IMR-90 (cell line): Measurements from ENCODE around the gene DCDC2. TPM values are rescaled to one million over a fixed set of nuclear protein-coding genes. Genes with fewer than 3 reads are reported as not detected.

Experiments
- ATAC-seq: fragments of 200-7000 bp; cut with Tn5 transposase; 2 replicates; pipeline ENCODE4 v1.9.1; 2020; ENCODE audit warnings: low read depth, mild to moderate bottlenecking, moderate library complexity
- BruUV-seq: library from RNA; stranded (reverse); fragments of 400-500 nt; replicated peaks from 2 replicates; lab custom pipeline; 2021; lab: Mats Ljungman, UMichigan
- CTCF ChIA-PET: fragments of 300-600 bp; formaldehyde crosslinking; extraction: SDS; loops from one replicate; lab custom pipeline; 2021; ENCODE audit warnings: antibody characterized with exemption; lab: Yijun Ruan, JAX
- POLR2A ChIA-PET: fragments of 300-600 bp; sonication (Branson Sonifier 250); formaldehyde crosslinking; loops from one replicate; lab custom pipeline; 2022; ENCODE audit warnings: antibody characterized with exemption; ENCODE audit not compliant: unreplicated experiment; lab: Charles Lee
- DNase-seq: peaks from one replicate; pipeline ENCODE4 v3.0.0; 2013
- H2AFZ ChIP-seq: replicated peaks from 2 replicates; pipeline ENCODE3; 2013; ENCODE audit warnings: low read length, mild to moderate bottlenecking; ENCODE audit not compliant: poor library complexity
- H2AK5ac ChIP-seq: 2 replicates; pipeline ENCODE4 v1.6.1; 2013; ENCODE audit warnings: low read depth, low read length, inconsistent platforms
- H2AK9ac ChIP-seq: replicated peaks from 2 replicates; pipeline ENCODE3; 2013; ENCODE audit warnings: mild to moderate bottlenecking, low read depth, low read length, moderate library complexity; ENCODE audit not compliant: poor library complexity
- H2BK120ac ChIP-seq: 2 replicates; pipeline ENCODE4 v1.6.1; 2013; ENCODE audit warnings: low read depth, low read length, inconsistent platforms
- H2BK15ac ChIP-seq: 3 replicates; pipeline ENCODE4 v1.6.1; 2013; ENCODE audit warnings: low read depth, low read length, inconsistent platforms
- H2BK20ac ChIP-seq: 2 replicates; pipeline ENCODE4 v1.6.1; 2013; ENCODE audit warnings: low read depth, mild to moderate bottlenecking, inconsistent platforms, low read length, moderate library complexity
- H2BK5ac ChIP-seq: 2 replicates; pipeline ENCODE4 v1.6.1; 2013; ENCODE audit warnings: mild to moderate bottlenecking, low read depth, low read length, inconsistent platforms; ENCODE audit not compliant: poor library complexity, severe bottlenecking
- H3K14ac ChIP-seq: replicated peaks from 2 replicates; pipeline ENCODE4 v1.6.1; 2013; ENCODE audit warnings: low read depth, low read length, inconsistent platforms
- H3K18ac ChIP-seq: 2 replicates; pipeline ENCODE4 v1.6.1; 2013; ENCODE audit warnings: low read depth, low read length, control low read depth
- H3K23ac ChIP-seq: 2 replicates; pipeline ENCODE4 v1.6.1; 2013; ENCODE audit warnings: low read depth, low read length, inconsistent platforms
- H3K27ac ChIP-seq: 2 replicates; pipeline ENCODE4 v1.5.1; 2013; ENCODE audit warnings: mild to moderate bottlenecking, control low read depth, low read length; ENCODE audit not compliant: insufficient read depth
- H3K27me3 ChIP-seq: 2 replicates; pipeline ENCODE4 v1.6.1; 2013; ENCODE audit warnings: low read length; ENCODE audit not compliant: control insufficient read depth, insufficient read depth
- H3K36me3 ChIP-seq: 2 replicates; pipeline ENCODE4 v1.6.1; 2013; ENCODE audit warnings: low read length, mixed read lengths; ENCODE audit not compliant: control insufficient read depth, insufficient read depth
- H3K4ac ChIP-seq: 2 replicates; pipeline ENCODE4 v1.6.1; 2013; ENCODE audit warnings: low read depth, low read length, inconsistent platforms
- H3K4me1 ChIP-seq: 2 replicates; pipeline ENCODE4 v1.6.1; 2013; ENCODE audit warnings: low read length, mixed read lengths; ENCODE audit not compliant: control insufficient read depth, insufficient read depth
- H3K4me2 ChIP-seq: 2 replicates; pipeline ENCODE4 v1.6.1; 2013; ENCODE audit warnings: low read depth, mild to moderate bottlenecking, control low read depth, low read length, moderate library complexity
- H3K4me3 ChIP-seq: 2 replicates; pipeline ENCODE4 v1.5.1; 2013; ENCODE audit warnings: low read depth, mild to moderate bottlenecking, control low read depth, low read length, moderate library complexity; ENCODE audit not compliant: insufficient read depth
- H3K56ac ChIP-seq: 2 replicates; pipeline ENCODE4 v1.6.1; 2013; ENCODE audit warnings: low read length, inconsistent platforms; ENCODE audit not compliant: insufficient read depth; ENCODE audit errors: extremely low read depth
- H3K79me1 ChIP-seq, 2 experiments: 2 replicates each; pipeline ENCODE4 v1.6.1; 2013; ENCODE audit warnings: low read length in 2 of 2, inconsistent platforms in 1 of 2, low read depth in 1 of 2
- H3K9ac ChIP-seq: 2 replicates; pipeline ENCODE4 v1.6.1; 2013; ENCODE audit warnings: low read depth, low read length, control low read depth
- H3K9me1 ChIP-seq: 2 replicates; pipeline ENCODE4 v1.6.1; 2013; ENCODE audit warnings: low read length, inconsistent platforms; ENCODE audit not compliant: insufficient read depth
- H3K9me3 ChIP-seq: 2 replicates; pipeline ENCODE4 v1.6.1; 2013; ENCODE audit warnings: low read length; ENCODE audit not compliant: control insufficient read depth, insufficient read depth
- H4K20me1 ChIP-seq: 2 replicates; pipeline ENCODE4 v1.6.1; 2013; ENCODE audit warnings: low read length, inconsistent platforms; ENCODE audit not compliant: insufficient read depth
- H4K5ac ChIP-seq: 2 replicates; pipeline ENCODE4 v1.6.1; 2013; ENCODE audit warnings: mild to moderate bottlenecking, low read depth, low read length, control low read depth
- H4K8ac ChIP-seq, 2 experiments: 2 replicates each; pipeline ENCODE4 v1.6.1; 2013; ENCODE audit warnings: low read depth in 2 of 2, low read length in 2 of 2, control low read depth in 1 of 2, inconsistent platforms in 1 of 2
- H4K91ac ChIP-seq: 2 replicates; pipeline ENCODE4 v1.6.1; 2013; ENCODE audit warnings: low read depth, low read length, inconsistent platforms; ENCODE audit not compliant: insufficient read depth
- BHLHE40 ChIP-seq: fragments of 150-350 bp; IDR thresholded peaks from 2 replicates; pipeline ENCODE4 v1.6.1; 2016; ENCODE audit warnings: mild to moderate bottlenecking, low read depth, low read length
- CEBPB ChIP-seq: IDR thresholded peaks from 2 replicates; pipeline ENCODE4 v1.6.1; 2012; ENCODE audit warnings: low read depth, low read length, improper control_type of control experiment
- CHD1 ChIP-seq: IDR thresholded peaks from 2 replicates; pipeline ENCODE4 v1.6.1; 2012; ENCODE audit warnings: low read depth, low read length, improper control_type of control experiment
- CTCF ChIP-seq: conservative IDR thresholded peaks from 2 replicates; pipeline ENCODE4 v1.5.1; 2012; ENCODE audit warnings: mild to moderate bottlenecking, low read depth, low read length, improper control_type of control experiment
- ELK1 ChIP-seq: fragments of 150-350 bp; IDR thresholded peaks from 2 replicates; pipeline ENCODE4 v1.6.1; 2016; ENCODE audit warnings: low read depth, mild to moderate bottlenecking, low read length, moderate library complexity, borderline replicate concordance
- FOS ChIP-seq: fragments of 150-350 bp; IDR thresholded peaks from 2 replicates; pipeline ENCODE4 v1.6.1; 2016; ENCODE audit warnings: low read depth, low read length
- MAFK ChIP-seq: IDR thresholded peaks from 2 replicates; pipeline ENCODE4 v1.6.1; 2012; ENCODE audit warnings: low read depth, low read length, improper control_type of control experiment
- MAZ ChIP-seq: IDR thresholded peaks from 2 replicates; pipeline ENCODE4 v1.6.1; 2012; ENCODE audit warnings: low read depth, mild to moderate bottlenecking, low read length, improper control_type of control experiment, moderate library complexity, borderline replicate concordance
- MXI1 ChIP-seq: IDR thresholded peaks from 2 replicates; pipeline ENCODE4 v1.6.1; 2012; ENCODE audit warnings: low read depth, mild to moderate bottlenecking, low read length, moderate library complexity, borderline replicate concordance
- NFE2L2 ChIP-seq: fragments of 150-350 bp; IDR thresholded peaks from 2 replicates; pipeline ENCODE4 v1.6.1; 2016; ENCODE audit warnings: low read depth, mild to moderate bottlenecking, low read length
- POLR2A ChIP-seq: IDR thresholded peaks from 2 replicates; pipeline ENCODE4 v1.6.1; 2012; ENCODE audit warnings: mild to moderate bottlenecking, low read depth, low read length
- RAD21 ChIP-seq: IDR thresholded peaks from 2 replicates; pipeline ENCODE4 v1.6.1; 2012; ENCODE audit warnings: low read length, improper control_type of control experiment
- RCOR1 ChIP-seq: IDR thresholded peaks from 2 replicates; pipeline ENCODE4 v1.6.1; 2012; ENCODE audit warnings: mild to moderate bottlenecking, low read length, improper control_type of control experiment; ENCODE audit not compliant: insufficient replicate concordance
- RFX5 ChIP-seq: IDR thresholded peaks from 2 replicates; pipeline ENCODE4 v1.8.0; 2012; ENCODE audit warnings: low read depth, mild to moderate bottlenecking, low read length, moderate library complexity
- SMC3 ChIP-seq: fragments of 150-350 bp; IDR thresholded peaks from 2 replicates; pipeline ENCODE4 v1.6.1; 2016; ENCODE audit warnings: low read depth, mild to moderate bottlenecking, antibody characterized with exemption, low read length, moderate library complexity
- USF2 ChIP-seq: fragments of 150-350 bp; IDR thresholded peaks from 2 replicates; pipeline ENCODE4 v1.6.1; 2017; ENCODE audit warnings: mild to moderate bottlenecking, antibody characterized with exemption, low read length, low read depth
- WGBS, 2 experiments: methylation state at CpG; one replicate each; pipeline versions ENCODE4 v1.1.5 to v1.1.7; 2013; ENCODE audit warnings: missing lambda C conversion rate in 2 of 2; ENCODE audit not compliant: insufficient read length in 1 of 2; ENCODE audit errors: extremely low coverage in 2 of 2; 5-methylcytosine and 5-hydroxymethylcytosine counted together
- dilution Hi-C: fragments of 300-500 bp; cut with HindIII; formaldehyde crosslinking; loops from one replicate; pipeline ENCODE4 v1.14.3; 2018; ENCODE audit warnings: low sequenced_read_pairs; ENCODE audit not compliant: unreplicated experiment
- in situ Hi-C: fragments of 300-500 bp; cut with MboI; formaldehyde crosslinking; loops from 3 replicates; pipeline ENCODE4 v1.14.3; 2019; ENCODE audit warnings: low sequenced_read_pairs, inconsistent platforms, mixed read lengths
- intact Hi-C: fragments of 100-400 bp; cut with micrococcal nuclease; formaldehyde crosslinking; loops from 2 replicates; pipeline ENCODE4 v1.10.0; 2022
- polyA plus RNA-seq, 3 experiments: library from polyadenylated mRNA; depleted of rRNA; stranded (reverse); fragments of >200 nt; gene quantifications; 2 replicates each; pipeline ENCODE4 v1.2.3, GENCODE V29; 2012; ENCODE audit warnings: low replicate concordance in 1 of 3
- total RNA-seq: library from RNA; depleted of rRNA; stranded (reverse); fragments of >200 nt; gene quantifications from 2 replicates; pipeline ENCODE4 v1.2.3, GENCODE V29; 2012

DCDC2 gene
- total and polyA plus RNA-seq, 2 of the 4 experiments (the other 2 are of a cell fraction) = not detected

- Histone ChIP-seq H3K36me3 (no peaks in the 10 kb centered on the region), H3K23ac (no peak overlapping the region), H2BK15ac (no peak overlapping the region), H3K9ac (no peak overlapping the region), H2BK120ac (no peak overlapping the region), H3K79me1 (no peaks in the 10 kb centered on the region), H3K4ac (no peak overlapping the region), H3K4me1 (no peaks in the 10 kb centered on the region), H3K56ac (no peak overlapping the region), H3K27ac (no peak overlapping the region), H4K20me1 (no peaks in the 10 kb centered on the region), H3K9me3 (no peaks in the 10 kb centered on the region), H4K91ac (no peak overlapping the region), H2BK20ac (no peak overlapping the region), H3K4me3 (no peak overlapping the region), H4K5ac (no peak overlapping the region), H3K14ac (no peak overlapping the region), H4K8ac (no peak overlapping the region), H3K4me2 (no peak overlapping the region), H3K9me1 (no peaks in the 10 kb centered on the region), H2AK5ac (no peak overlapping the region), H3K18ac (no peak overlapping the region), H2AFZ (no peak overlapping the region), H3K27me3 (no peaks in the 10 kb centered on the region), H2AK9ac (no peak overlapping the region), H2BK5ac (no peak overlapping the region)
- DNase-seq = no peak
- WGBS, 2 experiments = no CpG with 5 or more reads among the region's 4 CpGs
- intact Hi-C loops (no loop called here), dilution Hi-C loops (no loop called here), in situ Hi-C loops (no loop called here)
- TF ChIP-seq USF2 (no peak), RAD21 (no peak), CEBPB (no peak), CHD1 (no peak), NFE2L2 (no peak), BHLHE40 (no peak), RCOR1 (no peak), MAFK (no peak), MXI1 (no peak), CTCF (no peak), ELK1 (no peak), SMC3 (no peak), MAZ (no peak), POLR2A (no peak), FOS (no peak), RFX5 (no peak)
- ATAC-seq = no peak
- CTCF ChIA-PET = no interaction called here
- BruUV-seq = no TSS peak
- POLR2A ChIA-PET = no interaction called here
These were observed 51.8 kb downstream of the DCDC2 start for GRCh38 chr6:24306038-24306437.
